Subcutaneous preadipocyte (primary cell): ENCODE measurements around the gene LRFN2. TPM values are rescaled to one million over a fixed set of nuclear protein-coding genes. Genes with fewer than 3 reads are reported as not detected.

Source experiments
- small RNA-seq: library from RNA; depleted of rRNA; stranded (forward); fragments of <200 nt; gene quantifications from one replicate; pipeline ENCODE3, GENCODE V24; 2012
- total RNA-seq: library from RNA; depleted of rRNA; stranded (reverse); fragments of >200 nt; gene quantifications from 2 replicates; pipeline ENCODE4 v1.2.3, GENCODE V29; 2012

LRFN2 gene
- not detected in 2 replicates for total RNA-seq

GRCh38 chr6:40587240-40588069, at the start of gene LRFN2:
Gene LRFN2, minus strand, starts transcription at chr6:40587364.

Small RNAs within 50 kb of the gene (small RNA-seq; reads per million reads assigned to genes)
- gene RNU6-250P = not detected
